GM19324 (cell line): Measurements from ENCODE around the gene CIAO3.
"Not testable (repeated sequence)": the region's sequence is repeated elsewhere in the genome, so short reads cannot be mapped to it uniquely, and the experiment has no call there.

ENCODE experiments used
- ATAC-seq: cut with Tn5 transposase; IDR thresholded peaks from one replicate; pipeline ENCODE4 v1.9.1; 2021; ENCODE audit warnings: mild to moderate bottlenecking, moderate library complexity; ENCODE audit not compliant: unreplicated experiment, low FRiP score

Gene CIAO3

DNA sequence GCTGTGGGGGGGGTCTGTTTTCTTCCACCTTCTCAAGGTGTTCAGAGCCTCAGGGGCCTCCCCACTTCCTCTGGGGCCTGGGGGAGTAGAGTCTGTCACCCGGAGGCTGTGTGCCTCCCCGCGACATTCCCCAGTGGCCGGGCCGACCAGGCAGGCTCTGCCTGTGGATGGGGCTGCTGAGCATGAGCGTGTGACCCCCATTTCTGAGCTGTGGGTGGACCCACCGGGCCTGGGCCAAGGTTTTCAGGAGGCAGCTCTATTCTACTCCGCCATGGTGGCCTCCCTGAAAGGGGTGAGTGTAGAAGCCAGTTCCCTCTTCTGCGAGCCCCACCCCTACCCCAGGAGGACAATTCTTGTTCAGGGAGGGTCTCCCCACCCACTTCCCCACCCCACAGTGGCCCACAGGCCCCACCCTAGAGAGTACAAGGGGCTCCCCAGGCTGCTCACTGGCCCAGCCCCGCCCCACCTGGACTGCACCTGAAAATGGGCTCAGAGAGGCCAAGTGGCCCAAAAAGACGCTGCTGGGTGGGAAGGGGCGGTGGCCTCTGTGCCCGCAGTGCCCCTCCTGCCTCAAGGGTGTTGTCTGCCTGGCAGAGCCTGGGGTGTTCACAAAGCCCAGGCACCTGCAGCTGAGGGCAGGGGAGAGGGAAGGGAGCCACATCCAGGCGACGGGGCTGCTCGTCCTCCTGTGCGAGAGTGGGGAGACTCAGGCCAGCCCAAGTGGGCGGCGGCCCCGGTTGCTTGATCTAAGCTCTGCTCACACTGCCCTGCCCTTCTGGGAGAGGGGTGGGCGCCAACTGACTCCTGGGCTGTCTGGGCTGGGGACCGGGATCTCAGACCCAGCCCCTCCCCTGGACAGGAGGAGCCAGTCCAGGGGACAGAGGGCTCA, 21.1 kb upstream of the CIAO3 start:
- ATAC-seq = no peak

DNA sequence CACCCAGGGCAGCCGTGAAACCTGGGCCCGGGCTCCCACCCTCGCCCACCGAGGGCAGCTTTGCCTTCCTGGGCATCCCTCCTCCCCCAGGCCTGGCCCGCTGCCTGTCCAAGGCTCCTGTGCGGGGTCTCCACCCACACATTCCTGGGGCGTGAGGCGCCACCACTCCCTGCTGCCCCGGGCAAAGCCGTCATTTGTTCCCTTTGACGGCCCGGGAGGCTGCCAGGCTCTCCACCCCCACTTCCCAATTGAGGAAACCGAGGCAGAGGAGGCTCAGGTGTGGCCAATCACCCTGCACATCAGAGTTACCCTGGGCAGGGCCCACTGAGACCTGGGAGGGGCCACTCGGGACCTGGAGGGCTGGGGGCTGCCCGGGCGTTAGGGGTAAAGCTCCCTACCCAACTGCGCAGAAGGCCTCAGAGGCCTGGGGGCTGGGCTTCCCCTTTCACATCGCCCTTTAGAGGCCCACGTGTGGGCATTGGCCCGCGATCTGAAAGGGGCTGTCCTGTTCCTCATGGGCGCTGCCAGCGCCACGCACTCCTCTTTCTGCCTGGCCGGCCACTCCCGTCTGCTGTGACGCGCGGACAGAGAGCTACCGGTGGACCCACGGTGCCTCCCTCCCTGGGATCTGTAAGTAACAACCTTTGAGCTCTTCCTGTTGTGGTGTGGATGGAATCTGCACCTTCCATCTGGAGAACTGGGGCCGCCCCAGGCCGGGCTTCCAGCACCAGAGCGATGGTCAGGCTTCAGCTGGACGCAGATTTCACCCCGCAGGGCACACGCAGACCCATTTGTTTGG, 19.9 kb upstream of the CIAO3 start, which contains the start of gene MSLN:
Gene MSLN (plus strand): TSS at position 190 of the 799 bp plus-strand sequence. CDS start 1,947 bp downstream, outside the sequence.
- no peak for ATAC-seq

DNA sequence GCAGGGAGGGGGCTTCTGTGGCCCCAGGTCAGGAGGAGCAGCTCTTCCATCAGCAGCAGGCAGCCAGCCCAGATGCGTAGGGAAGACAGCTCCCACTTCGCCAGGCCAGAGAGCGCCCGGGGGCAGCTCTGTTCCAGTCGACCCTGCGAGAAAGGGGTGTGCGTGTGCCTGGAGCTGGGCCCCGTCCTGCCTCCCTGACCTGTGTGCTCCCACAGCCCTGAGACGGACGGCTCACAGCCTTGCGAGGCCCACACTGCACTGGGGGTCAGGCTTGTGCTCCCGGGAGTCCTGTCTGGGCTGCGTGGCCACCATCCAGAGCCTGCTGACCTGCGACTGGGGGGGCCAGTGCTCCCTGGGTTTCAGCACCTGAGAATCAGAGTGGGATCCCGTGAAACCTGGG, 19.3 kb upstream of the CIAO3 start:
- no peak for ATAC-seq

DNA sequence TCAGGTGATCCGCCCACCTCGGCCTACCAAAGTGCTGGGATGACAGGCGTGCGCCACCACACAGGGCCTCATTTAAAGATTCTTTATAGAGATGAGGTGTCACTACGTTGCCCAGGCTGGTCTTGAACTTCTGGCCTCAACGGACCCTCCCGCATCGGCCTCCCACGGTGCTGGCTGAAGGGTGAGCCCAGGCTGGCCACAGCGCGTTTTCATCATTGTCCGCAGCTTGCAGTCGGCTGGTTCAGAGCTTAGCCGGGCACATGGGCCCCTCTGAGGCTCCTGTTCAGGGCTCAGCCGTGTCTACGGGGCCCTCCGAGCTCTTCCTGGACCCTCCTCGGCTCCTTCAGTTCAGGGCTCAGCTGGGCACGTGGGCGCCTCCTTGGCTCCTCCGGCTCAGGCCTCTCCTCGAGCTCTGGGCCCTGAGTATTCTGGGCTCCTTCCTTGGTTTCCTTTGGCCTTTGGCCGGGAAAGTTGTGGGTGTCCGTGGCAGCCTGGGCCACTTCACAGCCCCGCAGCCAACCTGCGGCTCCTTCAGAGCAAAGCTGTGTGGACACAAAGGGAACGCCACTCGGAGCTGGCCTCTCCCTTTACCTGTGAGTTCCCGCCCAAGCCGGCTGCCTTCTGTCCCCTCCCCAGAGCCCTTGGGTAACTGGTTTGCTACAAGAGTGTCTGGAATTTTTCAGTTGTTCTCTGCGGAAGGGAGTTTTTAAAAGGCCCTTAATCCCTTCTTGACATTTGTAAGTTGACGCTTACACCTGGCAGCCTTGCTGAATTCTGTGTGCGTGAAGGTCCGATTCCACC, 18.5 kb upstream of the CIAO3 start:
- ATAC-seq = no peak

DNA sequence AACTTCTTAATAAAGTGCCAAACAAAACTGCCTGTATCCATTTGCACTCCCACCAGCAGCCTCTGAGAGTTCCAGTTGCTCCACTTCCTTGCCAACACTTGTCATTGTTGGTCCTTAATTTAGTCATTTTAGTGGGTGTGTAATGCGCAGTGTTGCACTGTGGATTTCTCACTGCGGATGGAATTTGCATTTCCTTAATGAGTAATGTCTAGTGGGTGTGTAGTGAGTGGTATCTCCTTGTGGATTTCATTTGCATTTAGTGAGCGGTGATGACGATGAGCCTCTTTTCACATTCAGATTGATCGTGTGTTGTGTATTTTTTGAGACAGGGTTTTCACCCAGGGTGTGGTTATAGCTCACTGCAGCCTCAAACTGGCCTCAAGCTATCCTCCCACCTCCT, 15.6 kb upstream of the CIAO3 start:
- no peak for ATAC-seq

DNA sequence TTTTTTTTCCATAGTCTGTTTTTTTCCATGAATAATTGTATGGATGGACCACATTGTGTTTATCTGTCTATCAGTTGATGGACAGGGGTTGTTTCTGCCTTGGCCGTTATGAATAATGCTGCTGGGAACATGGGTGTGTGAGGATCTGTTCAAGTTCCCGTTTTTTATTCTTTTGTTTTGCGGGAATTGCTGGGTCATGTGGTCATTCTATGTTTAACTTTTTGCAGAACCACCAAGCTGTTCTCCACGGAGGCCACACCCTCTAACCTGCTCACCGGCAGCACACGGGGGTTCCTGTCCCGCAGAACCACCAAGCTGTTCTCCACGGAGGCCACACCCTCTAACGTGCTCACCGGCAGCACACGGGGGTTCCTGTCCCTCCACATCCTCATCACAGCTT, 13.9 kb upstream of the CIAO3 start:
- no peak for ATAC-seq

DNA sequence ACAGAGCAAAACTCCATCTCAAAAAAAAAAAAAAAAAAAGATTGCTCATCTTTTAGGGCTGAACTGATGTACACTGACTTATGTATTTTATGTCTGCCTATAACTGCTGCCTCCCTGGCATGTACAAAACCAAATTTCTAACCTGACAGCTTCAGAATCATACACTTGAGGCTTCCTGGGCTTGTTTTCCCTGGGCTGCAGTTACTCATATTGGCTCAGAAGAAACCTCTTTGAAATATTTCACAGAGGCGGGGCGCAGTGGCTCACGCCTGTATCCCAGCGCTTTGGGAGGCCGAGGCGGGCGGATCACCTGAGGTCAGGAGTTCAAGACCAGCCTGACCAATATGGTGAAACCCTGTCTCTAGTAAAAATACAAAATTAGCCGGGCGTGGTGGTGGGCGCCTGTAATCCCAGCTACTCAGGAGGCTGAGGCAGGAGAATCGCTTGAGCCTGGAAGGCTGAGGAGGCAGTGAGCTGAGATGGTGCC, 13.4 kb upstream of the CIAO3 start:
- ATAC-seq = not testable (repeated sequence)

DNA sequence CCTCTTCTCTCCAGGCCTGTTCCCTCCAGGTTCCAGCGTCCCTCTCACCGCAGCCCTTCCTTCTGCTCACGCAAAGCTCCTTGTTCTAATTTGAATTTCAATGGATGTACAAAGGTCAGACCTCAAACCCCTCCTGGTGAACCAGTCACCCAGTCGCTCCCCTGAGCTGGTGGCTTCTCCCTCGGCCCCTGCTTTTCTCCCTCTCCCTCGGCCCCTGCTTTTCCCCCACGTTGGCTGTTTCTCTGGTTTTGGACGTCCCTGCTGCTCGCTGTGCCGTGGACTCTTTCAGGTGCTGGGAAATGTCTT, 11.2 kb upstream of the CIAO3 start:
- ATAC-seq = no peak

DNA sequence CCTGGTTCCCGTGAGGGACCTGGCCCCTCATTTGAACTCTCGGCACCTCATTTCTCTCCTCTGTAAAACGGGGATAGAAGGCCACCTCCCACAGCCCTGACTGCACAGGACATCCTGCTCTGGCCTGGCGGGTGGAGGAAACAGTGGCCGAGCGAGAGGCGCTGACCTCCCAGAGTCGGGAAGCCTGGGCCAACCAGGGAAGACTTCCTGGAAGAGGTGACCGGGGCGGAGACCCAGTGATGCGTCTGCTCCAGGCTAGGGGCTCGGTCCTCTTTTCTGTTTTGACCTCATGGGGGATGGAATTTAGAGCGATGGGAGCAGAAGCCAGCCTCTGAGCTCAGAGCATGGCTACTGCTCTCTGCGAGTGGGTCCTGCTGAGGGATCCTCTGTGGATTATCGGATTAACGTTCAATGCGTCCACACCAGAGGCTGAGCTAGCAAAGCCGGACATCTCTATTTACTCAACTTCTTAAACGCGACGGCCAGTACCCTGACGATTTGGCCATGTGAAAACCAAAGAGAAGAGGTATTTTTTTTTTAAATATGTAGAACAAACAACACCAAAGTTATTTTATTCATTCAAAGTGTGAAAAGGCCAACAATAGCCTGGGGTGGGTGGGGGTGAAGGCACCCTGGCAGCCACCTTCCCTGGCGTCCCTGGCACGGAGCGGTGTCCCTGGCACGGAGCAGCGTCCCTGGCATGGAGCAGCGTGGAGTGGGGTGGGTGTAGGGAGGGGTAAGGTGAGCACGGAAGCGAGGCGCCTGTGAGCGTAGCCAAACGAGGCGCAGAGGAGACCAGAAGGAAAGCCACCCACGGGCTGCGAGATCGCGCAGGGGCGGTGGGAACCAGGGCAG, 10.6 kb upstream of the CIAO3 start:
- no peak for ATAC-seq

DNA sequence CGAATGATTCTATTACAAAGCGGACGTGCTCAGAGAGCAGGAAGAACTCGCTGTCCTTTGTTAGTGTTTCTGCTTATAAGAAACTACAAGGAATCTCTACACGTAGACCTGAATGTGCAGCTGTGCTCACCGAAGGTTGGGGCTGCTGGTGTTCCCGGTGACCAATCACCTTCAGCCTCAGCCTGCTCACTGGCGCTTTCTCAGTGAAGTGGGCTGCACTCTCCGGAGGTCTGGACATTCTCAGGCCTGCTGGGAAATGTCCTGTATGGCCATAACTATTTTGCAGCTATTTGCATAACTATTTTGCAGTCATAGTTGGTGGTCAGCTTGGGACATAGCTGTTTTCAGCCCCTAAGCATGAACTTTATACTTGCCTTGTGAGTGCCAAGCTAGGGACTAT, 9.7 kb upstream of the CIAO3 start:
- no peak for ATAC-seq

DNA sequence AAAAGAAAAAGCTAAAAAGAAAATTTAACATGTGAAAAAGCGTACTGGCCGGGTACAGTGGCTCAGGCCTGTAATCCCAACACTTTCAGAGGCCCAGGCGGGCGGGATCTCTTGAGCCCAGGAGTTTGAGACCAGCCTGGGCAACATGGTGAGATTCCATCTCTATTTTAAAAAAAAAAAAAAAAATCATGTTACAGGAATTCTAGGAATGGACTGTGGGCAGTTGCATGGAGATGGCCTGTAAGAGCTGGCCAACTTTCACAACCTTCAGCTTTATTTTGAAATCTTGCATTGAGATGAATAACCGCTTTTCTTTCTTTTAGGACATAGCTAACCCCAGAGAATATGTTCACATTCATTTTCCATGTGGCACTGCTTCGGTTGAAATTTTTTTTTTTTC, 8.2 kb upstream of the CIAO3 start:
- no peak for ATAC-seq

DNA sequence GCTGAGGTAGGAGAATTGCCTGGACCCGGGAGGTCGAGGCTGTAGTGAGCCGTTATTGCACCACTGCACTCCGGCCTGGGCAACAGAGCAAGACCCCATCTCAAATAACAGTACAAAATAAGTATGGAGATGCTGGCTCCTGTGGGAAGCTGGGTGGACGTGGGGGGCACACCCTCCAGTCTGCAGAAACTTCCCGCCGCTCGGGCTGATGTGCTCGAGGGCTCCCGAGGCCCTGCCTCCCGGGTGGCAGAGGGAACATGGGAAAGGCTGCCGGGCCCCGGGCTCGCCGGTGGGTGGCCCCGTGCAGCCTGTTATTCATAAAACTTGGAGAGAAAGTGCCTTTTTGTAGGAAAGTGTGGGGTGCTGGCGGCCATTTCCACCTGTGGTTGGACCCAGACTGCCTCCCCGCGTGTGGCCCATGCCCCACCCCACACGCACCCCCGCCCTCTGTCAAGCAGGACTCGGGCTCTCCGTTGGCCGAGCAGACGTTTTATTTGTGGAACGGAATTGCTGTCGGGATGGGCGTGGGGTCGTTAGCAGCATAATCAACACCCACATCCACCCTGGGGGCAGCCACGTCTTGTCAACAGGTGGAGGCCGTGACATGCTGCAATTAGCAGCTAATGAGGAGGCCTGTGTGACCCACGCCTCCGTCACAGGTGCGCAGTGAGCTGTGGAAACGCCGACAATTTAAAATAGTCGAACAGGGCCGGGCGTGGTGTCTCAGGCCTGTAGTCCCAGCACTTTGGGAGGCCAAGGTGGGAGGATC, 7.4 kb upstream of the CIAO3 start:
- ATAC-seq = no peak

DNA sequence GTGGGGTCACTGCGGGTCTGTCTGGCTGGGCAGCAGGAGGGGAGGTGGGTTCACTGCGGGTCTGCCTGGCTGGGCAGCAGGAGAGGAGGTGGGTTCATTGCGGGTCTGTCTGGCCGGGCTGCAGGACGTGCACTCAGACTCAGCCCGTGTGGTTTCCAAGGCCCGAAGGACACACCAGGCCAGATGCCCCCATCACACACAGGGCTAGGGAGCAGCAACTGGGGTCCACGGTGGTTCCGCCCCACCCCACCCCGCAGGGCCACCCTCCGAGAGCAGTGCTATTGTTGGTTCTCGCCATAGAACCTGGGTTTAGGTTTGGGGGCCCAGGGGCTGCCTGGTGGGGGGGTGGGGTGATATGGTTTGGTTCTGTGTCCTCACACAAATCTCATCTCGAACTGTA, 5.8 kb upstream of the CIAO3 start:
- ATAC-seq = no peak

DNA sequence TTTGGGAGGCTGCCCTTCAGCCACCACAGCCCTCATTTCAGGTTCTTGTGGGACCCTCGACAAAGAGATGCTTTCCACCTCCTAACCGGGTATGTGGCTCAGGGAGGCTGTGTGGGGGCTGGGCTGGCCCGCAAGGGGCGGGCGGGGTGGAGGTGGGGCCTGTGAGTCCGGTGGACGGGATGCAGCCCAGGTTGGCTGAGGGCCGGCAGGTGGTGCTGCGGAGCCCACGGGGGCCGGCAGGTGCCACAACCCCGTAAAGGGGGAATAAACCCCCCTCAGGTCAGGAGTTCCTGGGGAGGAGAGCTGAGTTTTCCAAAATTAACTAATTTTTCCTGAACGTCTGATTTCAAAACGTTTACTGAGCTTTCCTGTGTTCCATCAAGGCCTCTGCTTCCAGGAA, 4.9 kb upstream of the CIAO3 start:
- ATAC-seq = no peak

DNA sequence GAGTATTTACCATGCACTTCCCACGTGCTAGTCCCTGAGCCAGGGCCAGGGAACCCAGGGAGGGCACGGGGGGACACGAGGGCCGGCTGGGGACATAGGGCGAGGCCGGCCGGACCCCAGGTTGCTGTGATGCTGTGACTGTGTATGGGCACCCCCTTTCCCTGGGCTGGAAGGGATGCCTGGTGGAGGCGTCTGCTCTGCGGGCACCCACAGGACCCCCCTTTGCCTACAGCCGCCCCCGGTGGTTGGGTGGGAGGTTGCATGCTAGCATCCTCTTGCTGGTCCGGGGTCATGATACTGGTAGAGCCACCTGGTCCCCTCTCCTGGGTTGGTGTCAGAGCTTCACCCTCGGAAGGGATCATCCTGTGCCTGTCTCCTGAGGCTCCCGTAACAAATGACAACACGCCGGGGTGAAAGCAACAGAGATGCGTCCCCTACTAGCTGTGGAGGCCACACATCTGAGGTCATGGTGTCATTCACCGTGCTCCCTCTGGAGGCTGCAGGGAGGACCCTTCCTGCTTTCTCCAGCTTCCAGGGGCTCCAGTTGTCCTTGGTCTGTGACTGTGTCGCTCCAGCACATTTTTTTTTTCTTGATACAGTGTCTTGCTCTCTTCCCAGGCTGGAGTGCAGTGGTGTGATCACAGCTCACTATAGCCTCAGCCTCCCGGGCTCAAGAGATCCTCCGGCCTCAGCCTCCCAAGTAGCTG, 3.1 kb upstream of the CIAO3 start:
- ATAC-seq = no peak

DNA sequence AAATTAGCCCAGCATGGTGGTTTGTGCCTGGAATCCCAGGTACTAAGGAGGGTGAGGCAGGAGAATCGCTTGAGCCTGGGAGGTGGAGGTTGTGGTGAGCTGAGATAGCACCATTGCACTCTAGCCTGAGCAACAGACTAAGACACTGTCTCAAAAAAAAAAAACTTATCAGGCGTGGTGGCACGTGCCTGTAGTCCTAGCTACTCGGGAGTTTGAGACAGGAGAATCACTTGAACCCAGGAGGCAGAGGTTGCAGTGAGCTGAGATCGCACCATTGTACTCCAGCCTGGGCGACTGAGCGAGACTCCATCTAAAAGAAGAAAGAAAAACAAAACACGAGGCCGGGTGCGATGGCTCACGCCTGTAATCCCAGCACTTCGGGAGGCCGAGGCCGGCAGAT, 2.1 kb upstream of the CIAO3 start:
- not testable (repeated sequence) for ATAC-seq

DNA sequence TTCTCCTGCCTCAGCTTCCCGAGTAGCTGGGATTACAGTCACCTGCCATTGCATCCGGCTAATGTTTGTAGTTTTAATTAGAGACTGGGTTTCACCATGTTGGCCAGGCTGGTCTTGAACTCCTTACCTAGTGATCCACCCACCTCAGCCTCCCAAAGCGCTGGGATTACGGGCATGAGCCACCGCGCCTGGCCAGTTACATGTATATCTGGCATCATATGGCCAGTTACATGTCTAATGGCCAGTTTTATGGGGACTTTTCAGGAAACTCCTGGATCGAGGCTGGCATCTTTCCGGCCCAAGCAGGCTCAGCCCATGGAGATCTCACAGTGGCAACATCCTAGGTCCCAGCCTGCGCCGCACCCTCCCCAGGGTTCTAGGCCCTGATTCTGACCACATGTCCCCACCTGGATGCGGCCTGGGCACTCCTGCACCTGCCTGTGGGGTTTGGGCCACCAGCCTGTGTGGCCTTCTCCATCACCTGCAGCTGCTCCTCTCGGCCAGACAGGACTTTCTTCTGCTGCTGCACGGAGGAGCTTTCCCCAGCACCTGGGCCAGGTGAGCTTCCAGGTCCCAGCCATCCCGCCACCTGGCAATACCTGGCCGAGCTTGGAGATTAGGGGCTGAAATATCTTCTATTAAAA, 1.3 kb upstream of the CIAO3 start:
- ATAC-seq = no peak

DNA sequence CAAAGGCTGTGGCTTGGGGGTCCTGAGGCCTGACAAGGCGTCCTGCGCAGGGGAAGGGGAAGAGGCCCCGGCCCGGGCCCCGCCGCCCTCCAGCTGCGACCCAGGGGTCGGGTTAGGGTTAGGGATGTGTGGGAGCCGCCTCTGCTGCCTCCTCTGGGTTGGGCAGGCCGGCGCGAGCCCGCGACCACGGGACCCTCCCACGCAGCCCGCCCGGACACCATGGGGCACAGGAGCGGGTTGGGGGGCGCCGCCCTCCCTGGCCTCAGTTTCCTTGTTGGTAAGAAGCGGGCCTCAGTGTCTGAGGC, 386 bp downstream of the CIAO3 start:
- peak; percentile 5 for ATAC-seq
